Epithelial cell of esophagus (primary cell): ENCODE data around the gene ASB5.

Experiments
- DNase-seq: peaks from one replicate; pipeline ENCODE4 v3.0.0; 2010; ENCODE audit warnings: low read depth
- H3K4me3 ChIP-seq: 2 replicates; pipeline ENCODE4 v1.5.1; 2011; ENCODE audit warnings: mild to moderate bottlenecking, low read length, control low read depth
- TF ChIP-seq, protein P1 (sequence below): IDR thresholded peaks from 2 replicates; pipeline ENCODE4 v1.5.1; 2011; ENCODE audit warnings: low read depth, mild to moderate bottlenecking, low read length, control low read depth, inconsistent platforms; ENCODE audit not compliant: insufficient read depth; ENCODE audit errors: missing control alignments

The ASB5 gene

GRCh38 chr4:176258135-176258534 lies 10.9 kb downstream of the ASB5 start:
- TF ChIP-seq, protein P1, sequence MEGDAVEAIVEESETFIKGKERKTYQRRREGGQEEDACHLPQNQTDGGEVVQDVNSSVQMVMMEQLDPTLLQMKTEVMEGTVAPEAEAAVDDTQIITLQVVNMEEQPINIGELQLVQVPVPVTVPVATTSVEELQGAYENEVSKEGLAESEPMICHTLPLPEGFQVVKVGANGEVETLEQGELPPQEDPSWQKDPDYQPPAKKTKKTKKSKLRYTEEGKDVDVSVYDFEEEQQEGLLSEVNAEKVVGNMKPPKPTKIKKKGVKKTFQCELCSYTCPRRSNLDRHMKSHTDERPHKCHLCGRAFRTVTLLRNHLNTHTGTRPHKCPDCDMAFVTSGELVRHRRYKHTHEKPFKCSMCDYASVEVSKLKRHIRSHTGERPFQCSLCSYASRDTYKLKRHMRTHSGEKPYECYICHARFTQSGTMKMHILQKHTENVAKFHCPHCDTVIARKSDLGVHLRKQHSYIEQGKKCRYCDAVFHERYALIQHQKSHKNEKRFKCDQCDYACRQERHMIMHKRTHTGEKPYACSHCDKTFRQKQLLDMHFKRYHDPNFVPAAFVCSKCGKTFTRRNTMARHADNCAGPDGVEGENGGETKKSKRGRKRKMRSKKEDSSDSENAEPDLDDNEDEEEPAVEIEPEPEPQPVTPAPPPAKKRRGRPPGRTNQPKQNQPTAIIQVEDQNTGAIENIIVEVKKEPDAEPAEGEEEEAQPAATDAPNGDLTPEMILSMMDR = no peak

GRCh38 chr4:176256921-176257320 lies 12.1 kb downstream of the ASB5 start:
- peak; percentile 15 for DNase-seq
- TF ChIP-seq, protein P1 = no peak
- no peak overlapping the region for H3K4me3 ChIP-seq

More at GRCh38 chr4:176258135-176258534, 10.9 kb downstream of the ASB5 start:
- no peak overlapping the region for H3K4me3 ChIP-seq
- no peak for DNase-seq

DNA sequence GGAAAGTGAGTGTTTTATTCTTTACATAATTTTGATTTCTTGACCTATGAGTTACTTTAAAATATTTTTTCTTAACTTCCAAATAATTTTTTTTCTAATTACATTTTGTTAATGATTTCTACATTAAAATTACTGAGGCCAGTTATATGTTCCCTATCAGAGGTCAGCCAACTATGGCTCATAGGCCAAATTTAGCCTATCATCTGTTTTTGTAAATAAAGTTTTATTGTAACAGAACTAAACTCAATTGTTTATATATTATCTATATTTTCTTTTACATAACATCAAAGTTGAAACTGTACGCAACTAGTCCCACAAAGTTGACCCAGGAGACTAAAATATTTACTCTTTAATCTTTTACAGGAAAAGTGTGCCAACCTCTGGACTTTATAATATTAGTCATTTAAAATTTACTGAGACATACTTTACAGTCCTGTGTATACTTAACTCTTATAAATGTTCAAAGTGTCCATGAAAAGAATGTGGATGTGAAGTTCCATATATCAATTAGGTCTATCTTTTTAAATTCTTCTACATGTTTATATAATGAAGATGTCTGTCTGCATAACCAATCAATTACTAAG lies 26.2 kb downstream of the ASB5 start:
- no peak overlapping the region for H3K4me3 ChIP-seq
- TF ChIP-seq, protein P1 = no peak
- no peak for DNase-seq

DNA sequence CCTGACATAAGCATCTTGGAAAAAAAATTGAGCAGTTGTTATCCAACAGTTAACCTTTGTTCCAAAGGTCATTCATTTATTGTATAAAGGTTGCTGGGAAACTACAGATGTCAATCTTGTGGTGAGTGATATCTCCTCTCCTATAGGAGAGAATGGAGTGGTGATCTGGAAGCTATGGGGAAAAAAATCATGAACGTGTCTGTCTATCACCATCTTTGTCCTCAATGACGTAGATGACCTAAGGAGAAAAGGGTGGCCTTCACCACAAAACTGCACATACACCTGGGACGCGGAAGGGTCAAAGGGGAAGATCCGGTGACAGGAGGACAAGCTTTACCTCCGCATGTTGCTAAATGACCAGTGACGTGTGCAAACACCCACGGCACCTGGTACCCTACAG lies 27.3 kb downstream of the ASB5 start:
- TF ChIP-seq, protein P1 = no peak
- DNase-seq = no peak

GRCh38 chr4:176238826-176239225 lies 30.2 kb downstream of the ASB5 start:
- no peak overlapping the region for H3K4me3 ChIP-seq
- TF ChIP-seq, protein P1 = no peak
- peak; percentile 46 for DNase-seq

More for the DNA sequence above, 27.3 kb downstream of the ASB5 start:
- H3K4me3 ChIP-seq = no peak overlapping the region

- TF ChIP-seq, protein P1 = no peak
- H3K4me3 ChIP-seq = no peak overlapping the region
- DNase-seq = no peak
Observed at GRCh38 chr4:176238157-176238610, 30.8 kb downstream of the ASB5 start.

- no peak overlapping the region for H3K4me3 ChIP-seq
- TF ChIP-seq, protein P1 = no peak
- DNase-seq = peak; percentile 23
Observed at GRCh38 chr4:176236946-176237345, 32.1 kb downstream of the ASB5 start.
